ENCODE data around the gene TBX18.

The TBX18 gene

DNA sequence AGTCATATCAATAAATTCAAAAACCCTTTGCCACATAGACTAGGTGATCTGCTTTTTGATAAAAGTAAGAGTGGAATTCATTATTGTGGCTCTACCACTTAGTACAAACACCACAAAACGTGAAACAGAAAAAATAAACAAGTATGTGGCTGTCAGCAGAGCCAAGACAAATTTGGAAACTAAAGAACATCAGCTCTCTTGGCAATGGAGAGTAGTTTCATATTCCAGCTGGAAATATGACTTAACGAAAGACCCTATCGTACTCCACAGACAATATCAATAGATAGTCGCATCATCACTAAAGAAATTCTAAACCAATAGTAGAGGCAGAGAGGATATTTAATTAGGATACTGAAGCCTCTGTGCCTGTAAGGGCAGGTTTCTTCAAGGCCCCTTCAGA is 20.8 kb downstream of the TBX18 start:
- no peak for DNase-seq

DNA sequence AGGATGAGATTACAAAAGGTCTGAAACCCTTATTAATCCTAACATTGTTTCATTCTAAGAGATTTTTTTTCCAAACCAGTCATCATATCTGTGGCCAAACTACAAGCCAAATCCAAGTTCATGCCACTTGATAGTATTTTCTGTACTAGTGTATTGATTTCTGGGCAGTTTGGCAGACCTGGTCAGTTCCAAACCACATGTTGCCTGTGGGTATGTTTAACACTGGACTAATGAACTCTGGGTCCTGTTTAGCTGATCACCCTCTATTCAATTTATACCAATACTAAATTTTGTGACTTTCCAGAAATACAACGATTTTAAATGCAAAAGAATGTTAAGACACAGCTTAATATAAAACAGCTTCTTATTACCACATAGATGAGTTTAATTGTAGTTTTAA is 24.0 kb downstream of the TBX18 start:
- no peak for DNase-seq

DNA sequence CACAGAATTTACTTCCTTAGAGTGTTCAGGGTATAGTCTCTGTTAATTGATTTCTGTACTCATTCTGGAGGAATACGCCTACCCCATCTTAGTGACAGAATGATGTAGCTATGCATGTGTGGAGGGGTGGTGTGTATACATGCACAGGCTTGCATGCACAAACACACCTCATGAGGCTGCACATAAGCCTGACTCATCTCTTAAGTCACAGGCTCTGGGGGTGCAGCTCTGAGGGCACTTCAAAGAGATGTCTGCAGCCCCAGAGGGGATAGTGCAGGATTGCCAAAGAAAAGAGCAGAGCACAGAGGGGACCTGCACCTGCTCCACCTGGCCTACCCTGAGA is 24.6 kb downstream of the TBX18 start:
- DNase-seq: no peak

DNA sequence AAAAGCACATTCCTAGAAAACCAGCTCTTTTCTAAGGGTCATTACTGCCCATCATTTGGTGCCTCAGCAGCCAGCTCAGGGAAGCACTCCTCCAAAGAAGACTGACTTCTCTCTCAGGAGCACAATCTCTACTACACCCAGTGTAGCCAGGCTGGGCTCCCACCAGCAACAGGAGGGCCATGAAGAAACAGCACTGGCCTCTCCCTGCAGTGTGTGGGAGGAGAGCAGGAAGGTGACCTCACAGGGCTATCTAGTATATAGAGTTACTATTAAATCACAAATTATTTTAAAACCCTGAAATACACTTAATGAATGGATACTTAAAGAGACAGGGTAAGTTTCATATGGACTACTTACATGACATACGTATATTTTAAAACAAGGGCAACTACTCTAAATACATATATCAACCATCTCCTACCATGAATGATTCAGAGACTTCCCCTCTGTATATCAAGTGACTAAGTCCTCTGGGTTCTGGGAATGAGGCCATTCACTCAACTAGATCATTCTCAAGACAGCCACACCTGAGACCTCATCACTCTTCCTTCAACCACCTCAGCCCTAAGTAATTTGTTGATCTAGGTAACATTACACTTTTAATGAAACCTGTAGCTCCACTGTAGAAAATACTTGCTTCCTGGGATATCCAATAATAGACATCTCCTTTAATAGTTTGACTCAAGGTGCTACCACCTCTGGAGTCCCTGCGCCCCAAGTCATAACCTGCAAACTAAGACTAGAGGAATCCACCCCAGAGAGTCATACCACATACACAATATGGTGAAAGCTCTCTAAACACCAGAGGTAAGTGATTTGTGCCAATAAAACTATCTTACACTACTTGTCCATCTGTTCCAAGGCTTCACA is 25.2 kb downstream of the TBX18 start:
- no peak for DNase-seq

DNA sequence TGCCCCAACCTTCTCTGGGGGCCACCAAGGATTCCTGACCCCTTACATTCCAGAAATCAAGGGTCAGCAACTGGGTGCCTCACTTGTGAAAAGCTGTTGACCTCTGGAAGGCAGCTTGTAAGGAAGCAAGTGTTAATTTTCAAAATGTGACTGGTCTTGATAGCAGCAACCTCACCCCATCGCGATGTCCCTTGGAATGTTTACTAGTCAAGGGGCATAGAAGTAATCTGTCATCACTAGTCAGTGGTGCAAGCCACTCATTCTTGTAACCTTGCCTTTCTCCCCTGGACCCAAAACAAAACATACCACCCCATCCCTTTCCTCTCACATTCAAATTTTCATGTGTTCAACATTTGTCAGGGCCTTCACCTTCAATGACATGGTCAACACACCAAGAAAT is 30.5 kb downstream of the TBX18 start:
- DNase-seq: no peak

DNA sequence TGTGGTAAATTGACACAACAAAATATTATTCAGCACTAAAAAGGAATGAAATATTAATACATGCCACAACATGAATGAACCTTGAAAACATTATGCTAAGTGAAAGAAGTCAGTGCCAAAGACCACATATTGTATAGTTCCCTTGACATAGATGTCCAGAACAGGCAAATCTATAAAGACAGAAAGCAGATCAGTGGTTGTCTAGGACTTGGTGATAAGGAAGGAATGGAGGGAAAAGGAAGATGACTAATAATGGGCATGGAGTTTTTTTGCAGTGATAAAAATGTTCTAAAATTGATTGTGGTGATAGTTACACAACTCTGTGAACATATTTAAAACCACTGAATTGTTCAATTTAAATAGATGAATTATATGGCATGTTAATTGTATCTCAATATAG is 32.5 kb downstream of the TBX18 start:
- no peak for DNase-seq

DNA sequence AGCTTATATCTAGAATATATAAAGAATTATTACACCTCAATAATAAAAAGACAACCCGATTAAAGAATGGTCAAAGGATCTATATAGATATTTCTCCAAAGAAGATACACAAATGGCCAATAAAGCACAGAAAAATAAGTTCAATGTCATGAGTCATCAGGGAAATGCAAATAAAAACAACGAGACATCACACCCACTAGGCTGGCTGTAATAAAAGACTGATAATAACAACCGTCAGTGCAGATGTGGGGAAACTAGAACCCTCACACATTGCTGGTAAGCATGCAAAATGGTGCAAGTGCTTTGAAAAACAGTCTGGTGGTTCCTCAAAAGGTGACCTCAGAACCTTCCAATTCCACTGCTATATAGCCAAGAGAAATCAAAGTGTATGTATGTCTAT is 33.0 kb downstream of the TBX18 start:
- DNase-seq: no peak

DNA sequence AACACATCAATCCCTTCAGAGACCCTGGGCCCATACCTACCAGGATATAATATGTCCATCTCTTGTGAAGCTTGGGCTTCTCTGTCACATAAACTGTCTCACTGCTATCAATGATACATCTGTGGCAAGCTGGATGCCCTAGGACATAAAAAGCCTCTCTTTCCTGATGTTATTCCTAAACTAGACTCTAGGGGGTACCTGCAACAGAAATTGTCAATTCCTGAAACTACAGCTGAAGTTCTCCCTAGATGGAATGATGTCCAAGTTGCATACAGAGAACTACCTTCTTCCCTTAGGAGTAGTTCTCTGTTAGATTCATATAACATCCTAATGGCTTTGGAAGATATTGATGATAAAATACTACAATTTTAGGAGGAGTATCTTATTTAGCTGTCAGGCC is 35.8 kb downstream of the TBX18 start:
- no peak for DNase-seq

DNA sequence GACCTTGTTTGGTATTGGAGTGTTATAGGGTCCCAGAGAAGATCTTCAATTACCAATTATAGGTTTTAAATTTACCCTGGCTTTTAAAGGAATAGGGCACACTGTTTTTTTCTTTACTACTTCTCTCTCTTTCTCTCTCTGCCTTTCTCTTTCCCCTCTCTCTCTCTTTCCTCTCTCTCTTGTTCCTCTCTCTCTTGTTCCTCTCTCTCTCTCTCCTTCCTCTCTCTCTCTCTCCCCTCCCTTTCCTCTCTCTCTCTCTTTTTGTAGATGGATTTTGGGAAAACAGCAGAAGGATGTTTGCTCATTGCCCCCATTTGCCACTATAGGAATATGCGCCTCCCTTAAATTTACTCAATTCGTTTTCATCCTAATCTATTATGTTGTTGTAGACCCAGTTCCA is 45.2 kb downstream of the TBX18 start:
- DNase-seq: no peak

DNA sequence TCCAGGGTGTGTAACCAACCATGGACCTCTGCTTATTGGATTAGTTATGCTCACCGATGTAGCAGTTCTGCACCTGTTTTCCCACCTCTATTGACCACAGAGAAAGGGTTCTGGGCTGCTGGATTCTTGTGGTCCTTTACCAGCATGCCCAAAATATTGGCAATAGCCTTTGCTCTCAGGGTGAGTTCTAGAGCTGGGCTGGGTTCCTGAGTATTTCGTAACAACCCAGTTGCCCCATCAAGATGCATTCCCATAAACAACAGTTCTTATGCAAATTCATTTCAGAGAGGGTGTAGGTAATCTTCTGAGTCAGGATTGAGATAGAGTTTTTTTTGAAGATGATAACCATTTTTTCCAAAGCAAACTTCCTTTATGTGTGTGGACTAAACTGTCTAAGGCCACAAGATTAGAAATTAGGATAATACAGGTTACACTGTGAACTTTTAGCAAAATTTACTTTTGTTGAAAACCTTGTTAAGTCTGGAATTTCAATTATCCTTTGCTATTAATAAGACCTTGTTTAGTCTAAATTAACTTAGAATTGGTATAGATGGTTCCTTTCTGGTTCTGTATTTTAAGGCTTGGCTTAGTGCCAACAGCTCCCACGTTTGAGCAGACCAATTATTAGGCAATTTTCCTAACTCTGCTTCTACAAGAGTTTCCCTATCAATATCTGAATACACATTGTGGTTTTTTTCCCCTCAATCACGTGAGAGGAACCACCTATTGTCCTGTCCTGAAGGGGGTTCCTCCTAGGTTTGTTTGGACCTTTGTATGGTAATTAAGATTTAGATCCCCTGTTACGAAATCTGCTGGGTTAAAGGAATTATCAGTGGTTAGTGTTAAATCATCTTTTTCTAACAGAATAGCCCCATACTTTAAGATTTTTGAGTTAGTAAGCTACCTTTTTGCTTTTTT is 46.1 kb downstream of the TBX18 start:
- no peak for DNase-seq

DNA sequence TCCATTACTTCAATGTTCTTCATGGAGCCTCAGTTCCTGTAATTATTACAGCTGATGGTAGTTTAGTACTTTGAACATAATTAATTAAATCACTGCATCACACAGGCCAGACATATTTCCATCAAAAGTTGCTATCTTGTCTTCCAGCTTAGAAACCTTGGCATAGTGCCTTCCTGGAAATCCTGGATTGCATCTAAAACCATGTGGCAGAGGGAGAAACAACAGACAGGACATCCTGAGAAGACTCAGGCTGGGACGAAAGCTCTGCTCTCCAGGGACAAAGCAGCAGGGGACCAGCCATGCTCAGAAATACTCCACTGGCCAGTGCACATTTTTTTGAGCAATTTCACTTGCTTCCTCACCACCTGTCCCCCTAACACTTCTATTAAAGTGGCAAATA is 55.3 kb downstream of the TBX18 start:
- DNase-seq: no peak

DNA sequence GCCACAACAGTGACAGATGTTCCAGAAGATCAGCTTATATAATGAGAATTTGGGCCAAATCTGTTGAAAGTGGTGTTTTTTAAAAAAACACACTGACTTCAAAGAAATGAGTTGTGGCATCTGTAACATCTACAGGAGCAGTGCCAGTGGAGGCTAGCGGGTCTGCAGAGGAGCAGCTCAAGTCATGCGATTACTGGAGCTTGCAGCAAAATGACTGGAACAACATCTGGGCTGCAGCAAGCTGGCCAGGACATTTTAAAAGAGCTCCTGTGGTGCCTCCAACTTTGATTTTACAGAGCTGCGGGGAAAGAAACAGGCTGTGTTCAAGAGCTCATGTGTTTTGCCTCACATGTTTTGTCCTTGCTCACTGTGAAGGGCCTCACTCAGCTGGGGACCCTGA is 57.2 kb downstream of the TBX18 start:
- DNase-seq: peak; percentile 37

DNA sequence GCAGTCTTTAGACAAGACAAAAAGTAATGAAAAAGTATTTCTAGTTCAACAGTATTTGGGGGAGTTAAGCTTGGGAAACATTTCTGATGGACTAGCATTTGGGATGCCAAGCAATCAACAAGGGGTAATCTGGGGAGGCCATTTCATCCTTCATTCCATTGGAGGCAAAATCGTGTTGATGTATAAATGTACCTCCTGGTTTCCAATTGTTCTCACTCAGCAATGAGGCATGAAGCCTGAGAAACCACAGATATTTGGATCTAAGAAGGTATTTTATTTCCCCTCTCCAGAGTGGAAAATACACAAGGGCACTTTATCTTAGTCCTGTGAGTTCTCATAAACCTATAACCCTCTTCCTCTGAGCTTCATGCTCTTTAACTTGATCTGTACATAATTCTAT is 68.2 kb downstream of the TBX18 start:
- no peak for DNase-seq

DNA sequence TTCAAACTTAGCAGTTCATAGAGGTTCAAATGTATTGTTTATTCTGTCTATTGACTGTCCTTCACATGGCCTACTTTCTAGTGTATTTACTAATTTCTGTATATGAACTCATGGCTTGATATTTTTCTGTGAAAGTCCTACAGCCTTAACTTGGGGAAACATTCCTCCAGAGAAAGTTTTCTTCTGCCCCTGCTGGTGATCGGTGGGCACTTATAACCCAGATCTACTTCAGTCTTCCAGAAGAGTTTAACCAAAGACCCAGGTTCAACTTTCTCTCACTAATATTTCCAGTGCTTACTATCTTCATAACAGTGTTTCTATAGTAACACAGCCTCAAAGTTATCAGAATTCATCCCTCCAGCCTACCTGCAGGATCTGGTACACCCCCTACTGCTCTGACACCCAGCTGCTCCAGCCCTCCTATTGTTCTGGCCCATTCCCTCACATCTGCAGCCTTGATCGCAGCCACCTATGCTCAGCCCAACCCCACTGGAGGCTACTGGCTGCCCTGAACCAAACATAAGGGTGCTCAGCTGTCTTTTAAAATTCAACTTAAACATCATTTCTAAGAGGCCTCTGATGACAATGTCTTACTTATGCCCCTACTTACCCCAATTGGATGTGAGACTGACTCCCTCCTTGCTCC is 72.3 kb downstream of the TBX18 start:
- no peak for DNase-seq

DNA sequence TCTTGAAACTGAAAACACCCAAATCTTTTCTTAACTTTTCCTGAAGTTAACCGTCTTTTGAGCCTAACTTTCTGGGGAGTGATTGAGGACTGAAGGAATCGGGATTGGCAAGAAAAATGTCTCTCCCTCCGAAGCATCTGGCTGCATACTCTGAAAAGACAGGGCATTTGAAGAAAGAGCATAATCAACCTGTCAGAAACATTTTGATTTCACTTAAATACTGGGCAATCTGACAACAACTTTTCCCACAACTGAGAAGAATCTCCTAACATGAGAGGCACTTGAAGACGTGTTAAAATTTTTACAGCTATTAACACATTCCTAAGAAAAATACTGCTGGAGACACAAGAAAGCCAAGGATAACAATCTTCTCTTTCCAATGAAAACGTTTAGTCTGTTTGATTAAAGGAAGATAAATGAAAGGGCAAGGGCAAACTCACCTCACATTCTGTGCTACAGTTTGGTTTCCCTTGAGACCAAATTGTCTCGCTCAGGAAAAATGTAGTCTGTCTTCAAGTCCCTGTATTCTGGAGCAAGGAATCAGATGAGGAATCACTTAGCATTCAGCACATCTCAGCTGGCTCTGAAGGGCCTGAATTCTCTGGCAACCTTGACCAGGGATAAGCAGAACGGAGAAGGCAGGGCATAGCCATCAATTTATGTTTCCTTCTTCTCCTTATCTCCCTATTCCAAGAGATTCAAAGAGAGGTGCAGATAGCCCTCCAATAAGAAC is 76.1 kb downstream of the TBX18 start:
- peak; percentile 27 for DNase-seq

DNA sequence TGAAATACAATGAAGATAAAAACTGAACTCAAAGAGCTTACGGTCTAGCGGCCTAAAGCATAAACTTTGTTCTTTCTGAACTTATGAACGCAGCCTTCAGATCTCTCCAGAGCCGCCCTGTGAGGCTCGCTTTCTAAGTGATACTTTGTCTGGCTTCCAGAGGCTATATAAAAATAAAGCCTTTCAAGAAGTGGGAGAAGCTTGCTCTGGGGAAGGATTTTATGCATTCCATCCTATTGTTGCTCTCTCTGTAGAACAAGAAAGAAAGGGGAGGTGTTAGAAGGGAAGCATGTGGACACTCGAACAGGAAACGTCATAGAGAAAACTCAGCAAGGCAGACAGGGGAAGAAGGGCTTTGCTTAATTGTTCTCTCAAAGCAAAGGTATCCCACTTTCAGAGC is 77.0 kb downstream of the TBX18 start:
- peak; percentile 29 for DNase-seq

DNA sequence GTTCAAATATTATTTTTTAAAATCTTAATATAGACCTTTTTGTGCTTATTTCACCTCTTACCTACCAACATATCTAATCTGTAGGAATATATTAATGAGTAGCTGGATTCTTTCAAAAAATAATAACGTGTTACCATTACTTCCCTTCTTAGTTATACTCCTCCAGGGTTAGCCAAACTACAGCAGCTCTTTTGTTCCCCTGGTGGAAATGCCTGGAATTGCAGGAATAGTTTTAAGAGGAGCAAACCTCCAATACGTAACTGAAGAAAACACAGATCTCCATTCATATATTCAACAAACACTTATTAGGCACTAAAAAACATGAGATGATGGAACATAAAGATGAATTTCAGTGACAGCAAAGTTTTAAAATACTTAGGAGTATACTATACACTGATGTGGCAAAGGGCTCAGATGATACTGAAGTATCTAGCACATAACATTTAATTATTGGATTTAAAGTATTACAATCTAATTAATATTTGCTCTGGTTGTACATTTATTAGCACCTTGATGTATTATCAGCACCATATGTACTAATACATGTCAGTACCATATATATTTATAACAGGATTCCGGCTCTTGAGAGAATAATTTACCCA is 78.3 kb downstream of the TBX18 start:
- no peak for DNase-seq

DNA sequence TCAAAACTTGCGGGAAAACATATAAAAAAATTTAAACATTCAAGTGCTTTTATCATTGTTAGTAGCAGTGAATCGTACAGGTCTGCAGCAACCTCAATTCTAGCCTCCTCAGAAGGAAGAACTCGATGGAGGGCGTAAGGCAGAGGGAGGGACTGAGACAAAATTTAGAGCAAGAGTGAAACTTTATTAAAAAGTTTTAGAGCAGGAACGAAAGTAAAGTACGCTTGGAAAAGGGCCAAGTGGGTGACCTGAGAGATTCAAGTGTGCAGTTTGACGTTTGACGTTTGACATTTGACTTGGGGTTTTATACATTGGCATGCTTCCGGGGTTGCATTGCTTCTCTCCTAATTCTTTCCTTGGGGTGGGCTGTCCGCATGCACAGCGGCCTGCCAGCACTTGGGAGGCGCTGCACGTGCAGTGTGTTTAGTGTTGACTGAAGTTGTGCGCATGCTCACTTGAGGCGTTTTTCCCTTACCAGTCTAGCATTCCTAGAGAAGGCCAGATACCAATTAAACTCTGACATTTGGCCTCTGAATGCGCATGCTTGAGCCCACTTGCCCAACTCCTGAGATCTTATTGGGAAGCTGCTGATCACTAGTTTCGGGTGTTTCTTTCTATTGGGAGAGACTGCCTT is 82.6 kb downstream of the TBX18 start:
- DNase-seq: no peak

DNA sequence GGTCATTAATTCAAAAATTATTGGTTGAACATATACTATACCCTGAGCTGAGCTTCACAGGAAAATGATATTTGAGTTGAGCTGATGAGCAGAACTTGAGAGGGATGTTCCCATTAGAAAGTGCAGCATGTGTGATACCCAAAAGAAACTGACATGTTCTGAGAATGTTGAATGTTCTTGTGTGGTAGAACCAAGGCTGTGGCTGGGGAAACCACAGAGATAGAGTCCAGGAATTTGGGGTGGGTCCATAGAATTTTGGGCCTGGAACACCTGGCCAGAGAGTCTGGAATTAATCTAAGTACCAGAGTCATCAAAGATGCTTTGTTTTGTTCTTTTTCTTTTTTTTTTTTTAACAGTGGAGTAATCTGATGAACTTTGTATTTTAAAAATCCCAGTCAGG is 88.7 kb downstream of the TBX18 start:
- DNase-seq: no peak

DNA sequence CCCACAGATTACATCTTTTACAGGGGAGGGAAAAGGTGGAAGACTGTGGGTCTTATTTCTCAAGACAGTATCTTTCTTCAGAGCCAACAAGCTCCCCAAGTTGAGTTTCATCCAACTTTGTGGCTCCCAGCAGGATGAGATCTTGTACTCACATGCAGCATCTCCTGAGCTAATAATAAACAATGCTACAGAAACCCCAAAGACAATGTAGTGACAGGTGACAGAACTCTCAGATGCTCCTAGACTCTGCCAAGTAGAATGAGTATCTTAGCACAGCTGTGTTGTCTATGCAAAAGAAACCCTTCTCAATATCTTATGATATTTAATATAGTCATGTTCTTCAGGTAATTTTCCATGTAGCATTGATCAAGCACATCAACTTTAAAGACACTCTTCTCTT is 90.0 kb downstream of the TBX18 start:
- DNase-seq: no peak

DNA sequence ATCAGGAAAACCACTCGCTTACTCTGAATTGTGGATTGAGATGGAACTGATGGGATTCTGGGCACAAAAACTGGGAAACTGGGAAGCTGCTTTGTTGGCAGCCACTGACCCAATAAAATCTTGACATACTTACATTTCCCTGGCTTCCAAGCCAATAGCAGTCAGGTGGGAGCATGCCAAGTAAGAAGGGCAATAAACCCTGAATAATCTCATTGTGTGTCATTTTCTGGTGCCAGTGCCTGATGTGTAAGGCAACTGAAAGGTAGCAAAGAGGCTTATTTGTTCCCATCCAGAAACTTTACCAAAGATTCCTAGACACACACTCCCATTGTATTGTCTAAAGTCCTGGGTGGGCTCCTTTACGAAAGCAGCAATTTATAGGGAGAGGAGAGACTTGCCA is 93.2 kb downstream of the TBX18 start:
- DNase-seq: no peak

DNA sequence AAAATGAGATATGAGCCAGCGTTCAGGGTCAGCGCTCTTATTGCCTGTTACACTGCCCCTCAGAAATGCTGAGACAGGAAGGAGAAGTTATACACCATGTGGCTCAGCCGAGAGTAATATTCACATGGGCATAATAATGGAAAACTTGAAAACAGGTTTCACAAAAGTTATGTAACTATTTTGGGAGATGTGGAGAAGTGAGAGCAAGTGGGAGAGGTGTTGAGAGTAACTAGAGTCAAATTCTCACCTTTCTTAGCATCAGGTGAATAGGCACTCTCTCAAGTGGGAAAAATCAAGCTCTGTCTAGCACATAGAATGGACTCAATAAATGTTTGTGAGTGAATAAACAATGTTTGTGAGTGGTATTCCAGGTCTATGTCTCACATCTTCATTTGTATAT is 94.5 kb downstream of the TBX18 start:
- DNase-seq: no peak

Data from left hindlimb (tissue), 1 donor.